ENCODE measurements around the gene SIRPB2. TPM values are rescaled to one million over a fixed set of nuclear protein-coding genes. Genes with fewer than 3 reads are reported as not detected.

Gene SIRPB2
- 10 to 100 TPM; 11.0 to 29.8 TPM for total RNA-seq

DNA sequence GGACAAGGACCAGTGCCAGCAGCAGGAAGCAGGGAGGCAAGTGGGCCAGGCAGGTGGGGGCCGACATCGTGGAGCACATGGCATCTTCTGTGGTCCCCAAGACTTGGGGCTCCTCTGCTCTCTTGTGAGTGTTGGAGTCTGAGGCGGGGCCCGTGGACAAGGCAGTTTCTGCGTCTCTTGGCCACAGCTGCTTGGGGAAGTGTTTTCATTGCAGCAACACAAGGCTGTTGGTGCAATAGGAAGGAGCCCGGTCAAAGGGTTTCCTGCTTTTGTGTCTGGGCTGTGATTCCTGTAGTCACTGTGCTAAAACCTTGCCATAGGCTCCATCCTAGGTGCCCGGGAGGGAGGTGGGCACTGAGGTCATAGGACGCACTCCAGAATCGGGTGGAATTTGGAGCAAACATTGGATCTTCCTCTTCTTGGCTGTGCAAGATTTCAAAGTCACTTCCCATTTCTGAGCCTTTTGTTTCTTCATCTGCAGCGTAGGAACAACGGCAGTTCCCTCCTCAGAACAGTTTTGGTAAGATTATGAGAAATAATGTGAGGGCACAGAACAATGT is at the start of gene SIRPB2:
Gene SIRPB2 (minus strand): TSS at position 140 of the 560 bp plus-strand sequence. CDS start 61 bp downstream, at position 79.
- Histone ChIP-seq H3K4me3 (peak within 1 kb of the TSS; percentile 56), H3K9me3 (no peaks in the 10 kb centered on the region), H3K4me1 (ENCODE audit: control insufficient read depth in 1 of 2, low read depth in 2 of 2) (no peaks in the 10 kb centered on the region), H3K36me3 (no peaks in the 10 kb centered on the region), H3K27ac (peak within 1 kb of the TSS in 1 of 2 donors; percentile 52), H3K27me3 (replicated peaks; ENCODE audit: insufficient read depth) (no peaks in the 10 kb centered on the region)
- DNase-seq (ENCODE audit: low spot score) = no peak
- no peak for ATAC-seq (ENCODE audit: insufficient number of reproducible peaks, low FRiP score, low read depth)
- TF ChIP-seq, protein P1, sequence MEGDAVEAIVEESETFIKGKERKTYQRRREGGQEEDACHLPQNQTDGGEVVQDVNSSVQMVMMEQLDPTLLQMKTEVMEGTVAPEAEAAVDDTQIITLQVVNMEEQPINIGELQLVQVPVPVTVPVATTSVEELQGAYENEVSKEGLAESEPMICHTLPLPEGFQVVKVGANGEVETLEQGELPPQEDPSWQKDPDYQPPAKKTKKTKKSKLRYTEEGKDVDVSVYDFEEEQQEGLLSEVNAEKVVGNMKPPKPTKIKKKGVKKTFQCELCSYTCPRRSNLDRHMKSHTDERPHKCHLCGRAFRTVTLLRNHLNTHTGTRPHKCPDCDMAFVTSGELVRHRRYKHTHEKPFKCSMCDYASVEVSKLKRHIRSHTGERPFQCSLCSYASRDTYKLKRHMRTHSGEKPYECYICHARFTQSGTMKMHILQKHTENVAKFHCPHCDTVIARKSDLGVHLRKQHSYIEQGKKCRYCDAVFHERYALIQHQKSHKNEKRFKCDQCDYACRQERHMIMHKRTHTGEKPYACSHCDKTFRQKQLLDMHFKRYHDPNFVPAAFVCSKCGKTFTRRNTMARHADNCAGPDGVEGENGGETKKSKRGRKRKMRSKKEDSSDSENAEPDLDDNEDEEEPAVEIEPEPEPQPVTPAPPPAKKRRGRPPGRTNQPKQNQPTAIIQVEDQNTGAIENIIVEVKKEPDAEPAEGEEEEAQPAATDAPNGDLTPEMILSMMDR (IDR thresholded peaks at IDR 0.05) = no peak

DNA sequence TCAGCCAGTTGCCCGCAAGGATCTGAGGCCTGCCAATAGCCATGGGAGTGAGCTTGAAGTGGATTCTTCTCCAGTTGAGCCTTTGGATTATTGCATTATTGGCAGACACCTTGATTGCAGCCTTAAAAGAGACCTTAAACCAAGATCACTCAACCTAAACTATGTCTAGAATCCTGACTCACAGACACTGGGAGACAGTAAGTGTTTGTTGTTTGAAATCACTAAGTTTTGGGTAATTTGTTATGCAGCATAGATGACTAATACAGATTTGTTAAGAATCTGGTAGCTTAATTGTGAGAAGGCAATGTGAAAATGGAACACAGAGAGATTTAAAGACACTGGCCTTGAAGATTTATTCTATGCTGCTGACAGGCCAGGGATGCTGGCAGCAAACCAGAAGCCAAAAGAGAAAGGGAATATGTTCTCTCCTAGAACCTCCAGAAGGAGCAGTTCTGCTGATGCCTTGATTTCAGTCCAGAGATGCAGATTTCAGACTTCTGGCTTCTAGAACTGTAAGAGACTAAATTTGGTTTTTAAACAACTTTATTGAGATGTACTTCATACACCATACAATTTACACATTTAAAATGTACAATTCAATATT is 48.7 kb upstream of the SIRPB2 start:
- no peaks in the 10 kb centered on the region for H3K27me3 ChIP-seq (replicated peaks; ENCODE audit: insufficient read depth)
- no peaks in the 10 kb centered on the region for H3K36me3 ChIP-seq
- H3K4me1 ChIP-seq (ENCODE audit: control insufficient read depth in 1 of 2, low read depth in 2 of 2) = no peaks in the 10 kb centered on the region
- no peak for DNase-seq (ENCODE audit: low spot score)
- no peak overlapping the region for H3K4me3 ChIP-seq
- H3K27ac ChIP-seq = no peak overlapping the region
- no peak for ATAC-seq (ENCODE audit: insufficient number of reproducible peaks, low FRiP score, low read depth)
- H3K9me3 ChIP-seq = no peaks in the 10 kb centered on the region
- TF ChIP-seq, protein P1 (IDR thresholded peaks at IDR 0.05) = no peak

DNA sequence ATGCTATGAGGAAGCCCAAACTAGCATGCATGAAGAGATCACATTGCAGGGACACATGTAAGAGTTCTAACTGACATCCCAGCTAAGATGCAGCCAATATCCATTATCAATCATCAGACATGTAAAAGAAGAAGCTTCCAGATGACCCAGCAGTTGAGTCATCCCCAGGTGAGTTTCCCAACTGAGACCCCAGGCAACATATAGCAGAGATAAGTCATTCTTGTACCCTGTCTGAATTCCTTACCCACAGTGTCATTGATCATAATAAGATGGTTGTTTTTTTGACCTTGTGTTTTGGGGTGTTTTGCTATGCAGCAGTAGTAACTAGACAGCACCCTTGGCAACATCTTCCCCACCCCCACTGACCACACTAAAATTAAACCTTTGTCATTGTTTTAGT is 47.4 kb upstream of the SIRPB2 start:
- Histone ChIP-seq H3K4me1 (ENCODE audit: control insufficient read depth in 1 of 2, low read depth in 2 of 2) (no peaks in the 10 kb centered on the region), H3K9me3 (no peaks in the 10 kb centered on the region), H3K27me3 (replicated peaks; ENCODE audit: insufficient read depth) (no peaks in the 10 kb centered on the region), H3K4me3 (no peak overlapping the region), H3K27ac (no peak overlapping the region), H3K36me3 (no peaks in the 10 kb centered on the region)
- DNase-seq (ENCODE audit: low spot score) (no peak), ATAC-seq (ENCODE audit: insufficient number of reproducible peaks, low FRiP score, low read depth) (no peak)
- TF ChIP-seq, protein P1 (IDR thresholded peaks at IDR 0.05) = no peak

DNA sequence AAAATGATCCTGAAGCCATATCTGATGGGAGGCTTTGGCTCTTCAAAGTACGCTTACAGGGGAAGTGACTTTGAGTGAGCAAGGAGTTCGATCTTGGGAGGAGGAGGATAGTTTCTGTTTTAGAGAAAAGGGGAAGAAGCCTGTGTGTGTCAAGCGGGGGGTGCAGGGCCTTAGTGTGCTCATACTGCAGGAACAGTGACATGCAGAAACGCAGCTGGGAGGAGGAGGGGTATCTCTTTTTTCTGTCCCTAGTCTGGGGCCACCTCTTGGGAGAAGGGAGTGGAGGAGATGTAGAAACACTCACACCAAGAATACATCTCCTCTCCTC is 46.5 kb upstream of the SIRPB2 start:
- Histone ChIP-seq H3K36me3 (no peaks in the 10 kb centered on the region), H3K4me1 (ENCODE audit: control insufficient read depth in 1 of 2, low read depth in 2 of 2) (no peaks in the 10 kb centered on the region), H3K4me3 (peak overlapping the region; percentile 46), H3K9me3 (no peaks in the 10 kb centered on the region), H3K27ac (peak overlapping the region in 1 of 2 donors; percentile 60), H3K27me3 (replicated peaks; ENCODE audit: insufficient read depth) (no peaks in the 10 kb centered on the region)
- DNase-seq (ENCODE audit: low spot score) = no peak
- TF ChIP-seq, protein P1 (IDR thresholded peaks at IDR 0.05) = no peak
- no peak for ATAC-seq (ENCODE audit: insufficient number of reproducible peaks, low FRiP score, low read depth)

DNA sequence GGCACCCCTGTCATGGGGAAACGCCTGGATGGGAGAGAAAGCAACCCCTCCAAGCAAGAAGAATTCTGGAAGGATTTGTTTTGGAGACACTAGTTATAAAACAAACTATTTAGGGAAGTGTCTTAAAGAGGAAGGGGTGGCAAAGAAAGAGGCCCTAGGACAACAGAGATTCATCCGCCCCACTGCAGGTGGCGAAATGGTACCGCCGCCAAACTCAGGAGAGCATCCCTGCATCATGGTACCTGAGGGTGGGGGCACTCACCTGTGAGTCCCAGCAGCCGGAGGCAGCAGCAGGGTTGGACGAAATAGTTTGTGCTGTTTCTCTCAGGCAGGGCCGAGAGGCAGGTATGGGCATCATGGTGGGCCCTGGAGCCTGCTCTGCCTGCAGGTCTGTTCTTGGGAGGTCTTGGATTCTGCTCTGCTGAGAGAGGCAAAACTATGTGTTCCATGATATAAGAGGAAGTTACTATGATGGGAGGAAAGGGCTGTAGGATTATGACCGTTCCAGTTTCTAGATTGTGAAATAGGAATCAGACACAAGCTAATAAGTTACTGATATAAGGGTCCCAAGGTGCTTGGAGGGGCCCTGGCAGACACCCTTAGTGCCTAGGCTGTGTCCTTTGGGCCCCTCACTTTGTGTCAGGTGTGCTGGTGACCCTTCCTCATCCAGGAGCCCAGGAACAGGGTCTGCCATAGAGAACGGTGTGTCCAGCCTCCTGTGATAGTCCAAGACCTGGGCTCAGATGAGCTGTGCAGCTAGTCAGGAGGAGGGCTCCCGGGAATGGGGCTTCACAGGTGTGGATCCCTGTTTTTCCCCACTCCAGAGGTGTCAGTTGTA is 45.9 kb upstream of the SIRPB2 start:
- peak overlapping the region in 1 of 2 donors; percentile 60 for H3K27ac ChIP-seq
- no peak for ATAC-seq (ENCODE audit: insufficient number of reproducible peaks, low FRiP score, low read depth)
- TF ChIP-seq, protein P1 (IDR thresholded peaks at IDR 0.05) = no peak

More for the DNA sequence above, 45.9 kb upstream of the SIRPB2 start:
- Histone ChIP-seq H3K9me3 (no peaks in the 10 kb centered on the region), H3K36me3 (no peaks in the 10 kb centered on the region), H3K4me1 (ENCODE audit: control insufficient read depth in 1 of 2, low read depth in 2 of 2) (no peaks in the 10 kb centered on the region), H3K27me3 (replicated peaks; ENCODE audit: insufficient read depth) (no peaks in the 10 kb centered on the region), H3K4me3 (peak overlapping the region; percentile 46)
- no peak for DNase-seq (ENCODE audit: low spot score)
